Neuronal stem cell (in vitro differentiated cells): ENCODE measurements around the gene UBE3D.

Experiments
- DNase-seq: peaks from one replicate; pipeline ENCODE4 v3.0.0-alpha.2; 2013; ENCODE audit warnings: low spot score
- H2AFZ ChIP-seq: one replicate; pipeline ENCODE4 v1.6.1; 2013; ENCODE audit warnings: mild to moderate bottlenecking, low read length, inconsistent platforms
- H2AK5ac ChIP-seq: 2 replicates; pipeline ENCODE4 v1.6.1; 2013; ENCODE audit warnings: low read depth, mild to moderate bottlenecking, inconsistent platforms, low read length, moderate library complexity, mixed read lengths
- H2BK120ac ChIP-seq: 2 replicates; pipeline ENCODE4 v1.6.1; 2013; ENCODE audit warnings: low read depth, mild to moderate bottlenecking, inconsistent platforms, low read length, moderate library complexity, mixed read lengths
- H2BK12ac ChIP-seq: one replicate; pipeline ENCODE4 v1.6.1; 2013; ENCODE audit warnings: low read length, inconsistent platforms
- H2BK15ac ChIP-seq: 2 replicates; pipeline ENCODE4 v1.6.1; 2013; ENCODE audit warnings: mild to moderate bottlenecking, low read length, inconsistent platforms, mixed read lengths
- H2BK5ac ChIP-seq: one replicate; pipeline ENCODE4 v1.6.1; 2013; ENCODE audit warnings: inconsistent platforms, mild to moderate bottlenecking, low read length, moderate library complexity
- H3K14ac ChIP-seq: one replicate; pipeline ENCODE4 v1.6.1; 2013; ENCODE audit warnings: low read length, inconsistent platforms
- H3K18ac ChIP-seq: 2 replicates; pipeline ENCODE4 v1.6.1; 2013; ENCODE audit warnings: low read length, inconsistent platforms
- H3K23ac ChIP-seq: 2 replicates; pipeline ENCODE4 v1.6.1; 2013; ENCODE audit warnings: low read depth, mild to moderate bottlenecking, mixed read lengths, low read length, inconsistent platforms; ENCODE audit not compliant: poor library complexity
- H3K27ac ChIP-seq: replicated peaks from 3 replicates; pipeline ENCODE4 v1.5.1; 2013; ENCODE audit warnings: low read length, inconsistent platforms
- H3K27me3 ChIP-seq, 3 experiments: 2 replicates each; pipeline ENCODE4 v1.6.1; 2013; ENCODE audit warnings: low read length in 3 of 3, mild to moderate bottlenecking in 2 of 3, inconsistent platforms in 1 of 3, low read depth in 1 of 3, mixed read lengths in 1 of 3, moderate library complexity in 1 of 3; ENCODE audit not compliant: control insufficient read depth in 3 of 3, insufficient read depth in 3 of 3
- H3K36me3 ChIP-seq, 2 donors: replicated peaks in 1 of 2; 2 replicates each; pipeline ENCODE4 v1.6.1; 2013; ENCODE audit warnings: low read length in 2 of 2; ENCODE audit not compliant: control insufficient read depth in 2 of 2, insufficient read depth in 2 of 2
- H3K4ac ChIP-seq: 2 replicates; pipeline ENCODE4 v1.6.1; 2013; ENCODE audit warnings: inconsistent platforms, mild to moderate bottlenecking, low read length, moderate library complexity
- H3K4me1 ChIP-seq, 2 donors: 1 replicate in 1 of 2; 2 replicates in 1 of 2; pipeline ENCODE4 v1.6.1; 2013; ENCODE audit warnings: low read length in 2 of 2, low read depth in 1 of 2; ENCODE audit not compliant: control insufficient read depth in 2 of 2, insufficient read depth in 1 of 2
- H3K4me2 ChIP-seq: one replicate; pipeline ENCODE4 v1.6.1; 2013; ENCODE audit warnings: mild to moderate bottlenecking, low read length, inconsistent platforms; ENCODE audit not compliant: insufficient read depth, poor library complexity, severe bottlenecking
- H3K4me3 ChIP-seq, 2 donors: 2 replicates each; pipeline ENCODE4 v1.5.1; 2013; ENCODE audit warnings: low read length in 2 of 2, mild to moderate bottlenecking in 2 of 2, inconsistent platforms in 1 of 2, moderate library complexity in 1 of 2
- H3K79me1 ChIP-seq: one replicate; pipeline ENCODE4 v1.6.1; 2013; ENCODE audit warnings: low read depth, mild to moderate bottlenecking, inconsistent platforms, low read length, moderate library complexity
- H3K9ac ChIP-seq: one replicate; pipeline ENCODE4 v1.6.1; 2013; ENCODE audit warnings: mild to moderate bottlenecking, low read depth, low read length, inconsistent platforms; ENCODE audit not compliant: poor library complexity
- H3K9me3 ChIP-seq, 2 donors: replicated peaks in 1 of 2; 2 replicates each; pipeline versions ENCODE3 to v1.6.1; 2013; ENCODE audit warnings: low read length in 2 of 2, mild to moderate bottlenecking in 2 of 2, inconsistent platforms in 1 of 2, low read depth in 1 of 2, mixed read lengths in 1 of 2, moderate library complexity in 1 of 2; ENCODE audit not compliant: control insufficient read depth in 2 of 2, insufficient read depth in 1 of 2
- H4K8ac ChIP-seq: one replicate; pipeline ENCODE4 v1.6.1; 2013; ENCODE audit warnings: low read depth, mild to moderate bottlenecking, inconsistent platforms, low read length, moderate library complexity
- H4K91ac ChIP-seq: one replicate; pipeline ENCODE4 v1.6.1; 2013; ENCODE audit warnings: low read length, low read depth, mild to moderate bottlenecking, inconsistent platforms; ENCODE audit not compliant: poor library complexity
- WGBS, 2 donors: extraction: QIAGEN DNeasy Blood & Tissue Kit; methylation state at CpG; one replicate each; pipeline ENCODE4 v1.1.7; 2013; ENCODE audit warnings: missing lambda C conversion rate in 2 of 2, mixed read lengths in 1 of 2; ENCODE audit not compliant: insufficient read length in 2 of 2, insufficient replicate concordance in 1 of 2; ENCODE audit errors: extremely low coverage in 2 of 2; 5-methylcytosine and 5-hydroxymethylcytosine counted together

The UBE3D gene

GRCh38 chr6:82955841-82956240 lies 109.8 kb downstream of the UBE3D start:
- H3K4me3 ChIP-seq: no peak overlapping the region
- H2BK5ac ChIP-seq: no peak overlapping the region
- peaks cover 4 to 7% of the 10 kb centered on the region in 2 donors for H3K36me3 ChIP-seq
- WGBS, 2 donors: no CpG with 5 or more reads among the region's 1 CpG
- H3K4me1 ChIP-seq: peaks cover 0 to 10% of the 10 kb centered on the region in 2 donors
- no peak overlapping the region for H3K9ac ChIP-seq
- DNase-seq: no peak
- H3K18ac ChIP-seq: no peak overlapping the region
- H2BK120ac ChIP-seq: no peak overlapping the region
- no peak overlapping the region for H2AFZ ChIP-seq
- H2BK15ac ChIP-seq: no peak overlapping the region
- H4K8ac ChIP-seq: no peak overlapping the region
- H3K79me1 ChIP-seq: no peaks in the 10 kb centered on the region
- no peak overlapping the region for H3K14ac ChIP-seq
- no peak overlapping the region for H4K91ac ChIP-seq
- no peak overlapping the region for H3K4ac ChIP-seq
- H3K9me3 ChIP-seq: no peaks in the 10 kb centered on the region
- no peak overlapping the region for H3K23ac ChIP-seq
- H2BK12ac ChIP-seq: no peak overlapping the region
- no peaks in the 10 kb centered on the region for H3K27me3 ChIP-seq
- no peak overlapping the region for H3K27ac ChIP-seq
- no peak overlapping the region for H2AK5ac ChIP-seq
- no peak overlapping the region for H3K4me2 ChIP-seq

GRCh38 chr6:82954937-82955577 lies 110.6 kb downstream of the UBE3D start:
- Histone ChIP-seq H4K8ac (no peak overlapping the region), H3K23ac (no peak overlapping the region), H3K27me3 (no peaks in the 10 kb centered on the region), H3K14ac (no peak overlapping the region), H3K4me1 (peaks cover 0 to 8% of the 10 kb centered on the region in 2 donors), H3K36me3 (peaks cover 4 to 7% of the 10 kb centered on the region in 2 donors), H2BK15ac (no peak overlapping the region), H3K27ac (no peak overlapping the region), H2BK5ac (no peak overlapping the region), H3K9me3 (no peaks in the 10 kb centered on the region), H2BK120ac (no peak overlapping the region), H3K9ac (no peak overlapping the region), H3K4me3 (no peak overlapping the region), H2AFZ (no peak overlapping the region), H2AK5ac (no peak overlapping the region), H3K18ac (no peak overlapping the region), H2BK12ac (no peak overlapping the region), H3K4me2 (no peak overlapping the region), H3K4ac (no peak overlapping the region), H3K79me1 (no peaks in the 10 kb centered on the region), H4K91ac (no peak overlapping the region)
- DNase-seq: no peak
- no CpG with 5 or more reads among the region's 4 CpGs for WGBS, 2 donors

- Histone ChIP-seq H2BK15ac (no peak overlapping the region), H3K4me2 (no peak overlapping the region), H2BK12ac (no peak overlapping the region), H3K14ac (no peak overlapping the region), H3K4ac (no peak overlapping the region), H3K23ac (no peak overlapping the region), H4K8ac (no peak overlapping the region), H3K9ac (no peak overlapping the region), H3K4me1 (peaks cover 0 to 4% of the 10 kb centered on the region in 2 donors), H2AFZ (no peak overlapping the region), H2AK5ac (no peak overlapping the region), H2BK5ac (no peak overlapping the region), H3K27me3 (no peaks in the 10 kb centered on the region), H3K4me3 (no peak overlapping the region), H2BK120ac (no peak overlapping the region), H4K91ac (no peak overlapping the region), H3K27ac (no peak overlapping the region), H3K9me3 (no peaks in the 10 kb centered on the region), H3K18ac (no peak overlapping the region), H3K79me1 (no peaks in the 10 kb centered on the region), H3K36me3 (peaks cover 4 to 7% of the 10 kb centered on the region in 2 donors)
- DNase-seq: no peak
- no CpG with 5 or more reads among the region's 2 CpGs for WGBS, 2 donors
Observed at GRCh38 chr6:82954356-82954755, 111.3 kb downstream of the UBE3D start.

- no peak for DNase-seq
- H3K9me3 ChIP-seq: peaks cover 0 to 2% of the 10 kb centered on the region in 2 donors
Observed at GRCh38 chr6:82953871-82954270, 111.8 kb downstream of the UBE3D start.

More at GRCh38 chr6:82953871-82954270, 111.8 kb downstream of the UBE3D start:
- Histone ChIP-seq H2AK5ac (no peak overlapping the region), H3K14ac (no peak overlapping the region), H4K91ac (no peak overlapping the region), H3K27ac (no peak overlapping the region), H2BK5ac (no peak overlapping the region), H3K9ac (no peak overlapping the region), H2BK12ac (no peak overlapping the region), H3K18ac (no peak overlapping the region), H3K4ac (no peak overlapping the region), H2BK15ac (no peak overlapping the region), H3K23ac (no peak overlapping the region), H4K8ac (no peak overlapping the region), H3K4me3 (no peak overlapping the region), H2AFZ (no peak overlapping the region), H2BK120ac (no peak overlapping the region), H3K79me1 (no peaks in the 10 kb centered on the region), H3K4me1 (peaks cover 0 to 2% of the 10 kb centered on the region in 2 donors), H3K36me3 (peaks cover 4 to 7% of the 10 kb centered on the region in 2 donors), H3K4me2 (no peak overlapping the region), H3K27me3 (no peaks in the 10 kb centered on the region)
- no CpG with 5 or more reads among the region's 4 CpGs for WGBS, 2 donors
